Epithelial cell of proximal tubule (primary cell): ENCODE data around the gene CCDC33. TPM values are rescaled to one million over a fixed set of nuclear protein-coding genes. Genes with fewer than 3 reads are reported as not detected.
A peak's percentile ranks its signal among the peaks of the same experiment; 100 is the strongest.

Experiments
- DNase-seq: peaks from one replicate; pipeline ENCODE4 v3.0.0-alpha.2; 2011; ENCODE audit warnings: low read depth
- H3K4me3 ChIP-seq: 2 replicates; pipeline ENCODE4 v1.5.1; 2011; ENCODE audit warnings: low read depth, mild to moderate bottlenecking, low read length
- total RNA-seq: library from RNA; depleted of rRNA; stranded (reverse); fragments of >200 nt; gene quantifications from 2 replicates; pipeline ENCODE4 v1.2.3, GENCODE V29; 2015
- TF ChIP-seq, protein P1 (sequence below): conservative IDR thresholded peaks from 2 replicates; pipeline ENCODE4 v1.5.1; 2012; ENCODE audit warnings: low read depth, mild to moderate bottlenecking, low read length

CCDC33 gene
- total RNA-seq, 1 donor from 2014 or later, result 2.5 TPM

DNA sequence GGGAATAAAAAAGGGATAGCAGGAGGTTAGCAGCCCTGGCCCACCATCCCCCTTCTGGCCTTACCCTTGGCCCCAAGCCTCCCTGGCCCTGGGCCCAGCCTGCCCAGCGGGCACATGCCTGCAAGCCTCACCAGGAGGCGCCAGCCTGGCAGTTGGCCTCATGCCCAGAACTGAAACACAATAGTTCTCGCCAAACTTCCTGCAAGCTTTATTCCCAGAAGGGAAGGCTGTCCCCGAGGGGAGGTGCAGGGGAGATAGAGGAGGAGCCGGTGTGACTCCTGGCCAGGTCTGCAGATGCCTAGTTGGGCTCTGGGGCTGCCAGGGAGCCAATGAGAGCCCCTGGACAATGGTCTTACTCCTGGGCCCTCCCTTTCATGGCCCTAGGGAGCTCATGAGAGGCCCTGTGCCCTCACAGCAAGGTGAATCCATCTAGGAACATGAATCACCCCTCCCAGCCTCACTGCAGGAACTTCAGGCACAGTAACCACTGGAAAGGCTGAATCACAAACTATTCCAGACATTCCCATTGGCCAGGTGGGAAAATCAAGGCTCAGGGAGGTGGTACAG, 4.0 kb downstream of the CCDC33 start:
- TF ChIP-seq, protein P1, sequence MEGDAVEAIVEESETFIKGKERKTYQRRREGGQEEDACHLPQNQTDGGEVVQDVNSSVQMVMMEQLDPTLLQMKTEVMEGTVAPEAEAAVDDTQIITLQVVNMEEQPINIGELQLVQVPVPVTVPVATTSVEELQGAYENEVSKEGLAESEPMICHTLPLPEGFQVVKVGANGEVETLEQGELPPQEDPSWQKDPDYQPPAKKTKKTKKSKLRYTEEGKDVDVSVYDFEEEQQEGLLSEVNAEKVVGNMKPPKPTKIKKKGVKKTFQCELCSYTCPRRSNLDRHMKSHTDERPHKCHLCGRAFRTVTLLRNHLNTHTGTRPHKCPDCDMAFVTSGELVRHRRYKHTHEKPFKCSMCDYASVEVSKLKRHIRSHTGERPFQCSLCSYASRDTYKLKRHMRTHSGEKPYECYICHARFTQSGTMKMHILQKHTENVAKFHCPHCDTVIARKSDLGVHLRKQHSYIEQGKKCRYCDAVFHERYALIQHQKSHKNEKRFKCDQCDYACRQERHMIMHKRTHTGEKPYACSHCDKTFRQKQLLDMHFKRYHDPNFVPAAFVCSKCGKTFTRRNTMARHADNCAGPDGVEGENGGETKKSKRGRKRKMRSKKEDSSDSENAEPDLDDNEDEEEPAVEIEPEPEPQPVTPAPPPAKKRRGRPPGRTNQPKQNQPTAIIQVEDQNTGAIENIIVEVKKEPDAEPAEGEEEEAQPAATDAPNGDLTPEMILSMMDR, result peak; percentile 79
- DNase-seq, result peak; percentile 81
- H3K4me3 ChIP-seq, result no peak overlapping the region

DNA sequence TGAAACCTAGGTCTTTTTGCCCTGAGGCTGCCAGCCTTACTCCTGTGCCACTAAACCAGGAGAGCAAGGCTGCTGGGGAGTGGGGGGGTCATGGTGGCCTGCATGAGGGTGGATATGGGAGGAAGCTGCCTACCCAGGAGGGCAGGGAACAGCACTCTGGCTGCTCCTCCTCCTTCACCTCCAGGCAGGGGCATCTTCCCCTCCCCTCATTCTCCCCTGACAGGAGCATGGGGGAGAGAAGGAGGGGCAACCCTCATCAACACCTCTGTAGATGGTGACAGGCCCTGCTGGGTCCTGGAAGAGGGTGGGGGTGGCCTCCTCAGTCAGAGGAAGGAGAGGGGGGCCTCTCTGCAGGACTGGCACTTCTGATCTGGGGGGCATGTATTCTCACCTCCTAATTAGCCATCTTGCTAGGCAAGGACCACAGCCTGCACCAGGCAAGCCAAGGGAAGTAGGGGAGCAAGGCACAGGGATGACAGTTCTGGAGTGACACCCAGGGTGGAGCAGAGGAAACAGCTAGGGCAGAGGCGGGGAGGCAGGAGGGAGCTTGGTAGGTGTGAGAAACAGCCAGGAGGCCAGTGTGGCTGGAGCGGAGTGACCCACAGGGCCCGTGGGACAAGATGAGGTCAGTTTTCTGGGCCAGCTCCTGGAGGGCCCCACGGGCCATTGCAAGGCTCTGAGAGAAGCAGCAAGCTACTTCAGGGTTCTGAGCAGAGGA, 4.9 kb downstream of the CCDC33 start:
- TF ChIP-seq, protein P1, result no peak
- DNase-seq, result no peak
- no peak overlapping the region for H3K4me3 ChIP-seq

DNA sequence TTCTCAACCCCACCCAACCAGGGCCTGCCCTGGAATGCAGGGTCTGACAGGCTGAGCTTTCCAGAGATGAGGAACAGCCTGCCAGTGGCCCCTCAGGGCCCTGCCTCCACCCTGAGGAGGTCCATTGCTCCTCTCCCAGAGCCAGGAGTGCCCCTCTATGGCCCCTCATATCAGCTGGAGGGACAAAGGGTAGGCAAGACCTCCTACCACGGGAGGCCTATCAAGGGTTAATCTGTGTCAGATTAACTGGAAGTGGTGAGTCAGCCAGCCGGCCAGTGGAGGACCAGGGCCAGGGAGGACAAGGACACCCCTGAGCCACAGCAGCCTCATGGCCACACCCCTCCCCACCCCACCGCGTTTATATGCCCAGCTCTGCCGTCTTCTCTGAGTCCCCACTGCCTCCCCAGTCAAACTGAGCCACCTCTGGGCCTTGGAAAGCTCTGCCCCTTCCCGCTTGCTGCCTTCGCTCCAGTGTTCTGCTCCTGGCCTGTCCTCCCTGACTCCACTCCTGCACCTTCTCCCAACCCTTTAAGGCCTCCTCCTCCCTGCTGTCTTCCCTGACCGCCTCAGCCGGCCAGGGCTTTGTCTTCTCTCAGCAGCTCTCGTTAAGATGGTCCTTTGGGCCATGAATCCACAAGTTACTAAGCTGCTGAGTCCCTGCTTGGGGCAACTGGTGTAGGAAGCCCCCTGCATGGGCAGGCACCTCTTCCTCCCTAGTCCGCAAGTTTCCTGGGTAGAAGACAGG, 6.5 kb downstream of the CCDC33 start:
- TF ChIP-seq, protein P1, result no peak
- DNase-seq, result no peak
- no peak overlapping the region for H3K4me3 ChIP-seq

DNA sequence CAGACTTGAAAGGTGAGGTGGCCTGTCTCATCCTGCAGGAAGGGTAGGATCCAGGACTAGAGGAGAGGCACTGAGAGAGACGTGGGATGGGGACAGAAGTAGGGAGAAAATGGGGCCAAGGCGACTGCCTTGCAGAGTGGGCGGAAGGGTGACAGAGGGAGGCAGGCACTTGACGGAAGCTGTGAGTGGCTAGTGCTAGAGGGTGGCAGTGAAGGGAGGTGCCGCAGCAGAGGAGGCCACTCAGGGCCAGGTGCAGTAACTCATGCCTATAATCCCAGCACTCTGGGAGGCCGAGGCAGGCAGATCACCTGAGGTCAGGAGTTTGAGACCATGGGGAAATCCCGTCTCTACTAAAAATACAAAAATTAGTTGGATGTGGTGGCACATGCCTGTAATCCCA, 7.3 kb downstream of the CCDC33 start:
- TF ChIP-seq, protein P1, result no peak
- DNase-seq, result no peak
- no peak overlapping the region for H3K4me3 ChIP-seq

DNA sequence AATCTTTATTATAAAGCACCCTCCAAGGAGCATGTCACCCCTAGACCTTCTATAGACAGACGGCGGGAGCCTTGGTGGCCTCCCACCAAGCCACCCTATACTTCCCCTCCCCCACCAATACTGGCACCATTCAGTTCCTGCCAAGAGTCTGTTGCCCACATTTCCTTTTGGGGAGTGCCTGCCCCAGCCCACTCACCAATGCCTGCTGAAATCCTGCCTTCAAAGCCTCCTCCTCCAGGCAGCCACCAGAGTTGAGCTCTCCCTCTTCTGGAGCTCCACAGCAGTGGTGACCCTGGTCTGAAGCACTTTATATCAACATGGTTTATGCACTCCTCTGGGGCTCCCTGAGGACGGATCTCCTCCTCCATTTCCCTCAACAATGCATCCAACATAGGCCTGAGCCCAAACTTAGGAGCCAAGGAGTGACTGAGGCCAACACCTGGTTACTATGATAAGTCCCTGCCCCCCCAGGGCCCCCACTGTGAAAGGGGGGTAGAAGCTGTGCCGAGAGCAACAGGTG, 8.8 kb downstream of the CCDC33 start:
- DNase-seq, result no peak
- no peak overlapping the region for H3K4me3 ChIP-seq
- TF ChIP-seq, protein P1, result no peak

DNA sequence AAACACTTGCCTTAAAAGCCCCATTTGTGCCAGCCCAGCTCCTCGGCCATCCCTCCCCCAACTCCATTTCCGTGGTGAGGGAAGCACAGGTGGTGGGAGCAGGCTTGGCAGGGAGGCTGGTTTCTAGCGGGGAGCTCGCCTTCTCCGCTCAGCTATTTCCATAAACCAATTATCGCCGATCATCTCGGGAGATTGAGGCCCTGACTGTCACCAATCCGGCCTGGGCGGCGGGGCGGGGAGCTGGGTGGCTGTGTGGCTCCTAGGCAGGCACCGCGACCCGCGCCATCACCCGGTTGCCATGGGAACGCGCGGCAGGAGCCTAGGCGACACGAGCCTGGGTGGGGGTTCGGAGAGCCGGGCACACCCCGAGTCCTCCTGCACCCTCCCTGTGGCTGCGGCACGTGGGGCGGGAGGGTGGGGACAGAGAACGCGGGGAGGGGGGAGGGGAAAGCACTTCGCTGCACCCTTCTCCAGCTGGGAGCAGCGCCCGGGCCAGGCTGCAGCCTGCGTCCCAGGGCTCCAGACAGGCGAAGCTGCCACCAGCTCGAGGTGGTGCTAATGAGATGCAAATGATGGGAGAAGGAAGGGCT, 9.3 kb downstream of the CCDC33 start:
- no peak overlapping the region for H3K4me3 ChIP-seq
- TF ChIP-seq, protein P1, result no peak

More for the DNA sequence above, 9.3 kb downstream of the CCDC33 start:
- no peak for DNase-seq
